Measurements from ENCODE around the gene STK32C. TPM values are rescaled to one million over a fixed set of nuclear protein-coding genes. Genes with fewer than 3 reads are reported as not detected.

Gene STK32C
- total and polyA plus RNA-seq, 2 of the 4 experiments (the other 2 are of a cell fraction), result 5.0 to 8.3 TPM

- POLR2A ChIA-PET (ENCODE audit: unreplicated experiment), result no interaction called here
- no peak overlapping the region for H3K14ac ChIP-seq (replicated peaks; ENCODE audit: low read depth, low read length)
- no peaks in the 10 kb centered on the region for H3K27me3 ChIP-seq (ENCODE audit: control insufficient read depth, insufficient read depth, low read length)
- no peaks in the 10 kb centered on the region for H3K9me3 ChIP-seq (ENCODE audit: control insufficient read depth, insufficient read depth, low read length)
- BruUV-seq (replicated peaks), result no TSS peak
- dilution Hi-C loops (cut with HindIII; ENCODE audit: low sequenced_read_pairs, unreplicated experiment), result no loop called here
- H2AFZ ChIP-seq (replicated peaks; ENCODE audit: low read length, poor library complexity), result peak overlapping the region; percentile 11
- H3K23ac ChIP-seq (ENCODE audit: low read depth, low read length), result no peak overlapping the region
- H4K8ac ChIP-seq (ENCODE audit: low read depth in 2 of 2, low read length in 2 of 2), result no peak overlapping the region
- no peak overlapping the region for H2AK9ac ChIP-seq (replicated peaks; ENCODE audit: low read depth, low read length, poor library complexity)
- no peak overlapping the region for H3K4me3 ChIP-seq (ENCODE audit: insufficient read depth, low read depth, low read length)
- peaks cover 34% of the 10 kb centered on the region for H3K36me3 ChIP-seq (ENCODE audit: control insufficient read depth, insufficient read depth, low read length)
- no peak overlapping the region for H3K56ac ChIP-seq (ENCODE audit: extremely low read depth, insufficient read depth, low read length)
- intact Hi-C loops (cut with micrococcal nuclease), result no loop called here
- H3K4ac ChIP-seq (ENCODE audit: low read depth, low read length), result no peak overlapping the region
- H2BK20ac ChIP-seq (ENCODE audit: low read depth, low read length), result no peak overlapping the region
- in situ Hi-C loops (cut with MboI; ENCODE audit: low sequenced_read_pairs), result no loop called here
- H2AK5ac ChIP-seq (ENCODE audit: low read depth, low read length), result no peak overlapping the region
- no peak overlapping the region for H2BK15ac ChIP-seq (ENCODE audit: low read depth, low read length)
- H3K9ac ChIP-seq (ENCODE audit: low read depth, low read length), result no peak overlapping the region
- DNase-seq (no peak), ATAC-seq (ENCODE audit: low read depth) (peak; percentile 80)
- CTCF ChIA-PET, result no interaction called here
- no peak overlapping the region for H3K4me2 ChIP-seq (ENCODE audit: low read depth, low read length)
- peaks cover 18% of the 10 kb centered on the region for H4K20me1 ChIP-seq (ENCODE audit: insufficient read depth, low read length)
- H2BK120ac ChIP-seq (ENCODE audit: low read depth, low read length), result no peak overlapping the region
- H3K4me1 ChIP-seq (ENCODE audit: control insufficient read depth, insufficient read depth, low read length), result no peaks in the 10 kb centered on the region
- H3K79me1 ChIP-seq (ENCODE audit: low read depth in 1 of 2, low read length in 2 of 2), result no peaks in the 10 kb centered on the region; a peak in 1 of 4 replicates
- no CpG with 5 or more reads among the region's 21 CpGs for WGBS, 2 experiments (ENCODE audit: extremely low coverage in 2 of 2, insufficient read length in 1 of 2)
- no peak overlapping the region for H2BK5ac ChIP-seq (ENCODE audit: low read depth, low read length, poor library complexity, severe bottlenecking)
- no peaks in the 10 kb centered on the region; the same call in 1 of the 2 replicates for H3K9me1 ChIP-seq (ENCODE audit: insufficient read depth, low read length)
- TF ChIP-seq POLR2A (IDR thresholded peaks at IDR 0.05; ENCODE audit: low read depth, low read length), result no peak
- TF ChIP-seq BHLHE40 (IDR thresholded peaks at IDR 0.05; ENCODE audit: low read depth, low read length), result no peak
- no peak for TF ChIP-seq MAZ (IDR thresholded peaks at IDR 0.05; ENCODE audit: borderline replicate concordance, low read depth, low read length)
- no peak for TF ChIP-seq MAFK (IDR thresholded peaks at IDR 0.05; ENCODE audit: low read depth, low read length)
- TF ChIP-seq NFE2L2 (IDR thresholded peaks at IDR 0.05; ENCODE audit: low read depth, low read length), result no peak
- TF ChIP-seq RAD21 (IDR thresholded peaks at IDR 0.05; ENCODE audit: low read length), result no peak
- no peak for TF ChIP-seq FOS (IDR thresholded peaks at IDR 0.05; ENCODE audit: low read depth, low read length)
- no peak for TF ChIP-seq MXI1 (IDR thresholded peaks at IDR 0.05; ENCODE audit: borderline replicate concordance, low read depth, low read length)
- no peak for TF ChIP-seq CHD1 (IDR thresholded peaks at IDR 0.05; ENCODE audit: low read depth, low read length)
- TF ChIP-seq ELK1 (IDR thresholded peaks at IDR 0.05; ENCODE audit: borderline replicate concordance, low read depth, low read length), result no peak
- TF ChIP-seq CTCF (conservative IDR thresholded peaks at IDR 0.05; ENCODE audit: low read depth, low read length), result no peak
- no peak for TF ChIP-seq USF2 (IDR thresholded peaks at IDR 0.05; ENCODE audit: low read depth, low read length)
- no peak for TF ChIP-seq CEBPB (IDR thresholded peaks at IDR 0.05; ENCODE audit: low read depth, low read length)
- TF ChIP-seq SMC3 (IDR thresholded peaks at IDR 0.05; ENCODE audit: low read depth, low read length), result no peak
- TF ChIP-seq RFX5 (IDR thresholded peaks at IDR 0.05; ENCODE audit: low read depth, low read length), result no peak
- no peak for TF ChIP-seq RCOR1 (IDR thresholded peaks at IDR 0.05; ENCODE audit: insufficient replicate concordance, low read length)
- no peak overlapping the region for H4K91ac ChIP-seq (ENCODE audit: insufficient read depth, low read depth, low read length)
- H4K5ac ChIP-seq (ENCODE audit: low read depth, low read length), result no peak overlapping the region
- H3K27ac ChIP-seq (ENCODE audit: insufficient read depth, low read length), result no peak overlapping the region
- no peak overlapping the region for H3K18ac ChIP-seq (ENCODE audit: low read depth, low read length)
Measured at GRCh38 chr10:132193907-132194552, 113.7 kb downstream of the STK32C start.
